K562 (cell line): ENCODE results near the gene PPHLN1. TPM values are rescaled to one million over a fixed set of nuclear protein-coding genes. Genes with fewer than 3 reads are reported as not detected.

Experiments
- AFF4 ChIP-seq: sonication (generic); formaldehyde crosslinking; IDR thresholded peaks from 2 replicates; pipeline ENCODE4 v1.8.0; 2023; ENCODE audit warnings: mild to moderate bottlenecking, missing genetic modification reagents
- ELK3 ChIP-seq: fragments of 450-650 bp; formaldehyde crosslinking; IDR thresholded peaks from 2 replicates; pipeline ENCODE4 v1.4.0; 2020; ENCODE audit warnings: mild to moderate bottlenecking
- GATAD2A ChIP-seq: fragments of 450-650 bp; IDR thresholded peaks from 2 replicates; pipeline ENCODE4 v1.6.1; 2017
- HNRNPUL1 ChIP-seq: fragments of 200-400 bp; formaldehyde crosslinking; IDR thresholded peaks from 2 replicates; pipeline ENCODE4 v1.6.1; 2017; ENCODE audit warnings: low read length
- MAX ChIP-seq: sonication (generic); formaldehyde crosslinking; IDR thresholded peaks from 2 replicates; pipeline ENCODE4 v1.9.0; 2022; ENCODE audit warnings: mild to moderate bottlenecking, missing genetic modification reagents
- MYNN ChIP-seq, 2 experiments: sonication (generic); formaldehyde crosslinking in 1 of 2; IDR thresholded peaks; 2 replicates each; pipeline versions ENCODE4 v1.5.0 to v1.6.1; 2016 to 2020; ENCODE audit warnings: antibody characterized with exemption in 1 of 2, missing genetic modification reagents in 1 of 2
- NRF1 ChIP-seq, 2 experiments: fragments of 450-650 bp; IDR thresholded peaks in 1 of 2; conservative IDR thresholded peaks in 1 of 2; 2 replicates each; pipeline ENCODE4 v1.6.1; 2014; ENCODE audit warnings: mild to moderate bottlenecking in 2 of 2
- PURB ChIP-seq: sonication (generic); formaldehyde crosslinking; IDR thresholded peaks from 2 replicates; pipeline ENCODE4 v1.9.0; 2021; ENCODE audit warnings: low read depth, mild to moderate bottlenecking, missing genetic modification reagents
- RAD21 ChIP-seq, 2 experiments: fragments of 250-450 bp in 1 of 2; fragments of 450-650 bp in 1 of 2; sonication (Bioruptor Pico) in 1 of 2; formaldehyde crosslinking in 1 of 2; IDR thresholded peaks in 1 of 2; conservative IDR thresholded peaks in 1 of 2; 2 replicates each; pipeline versions ENCODE4 v1.4.0 to v1.8.0; 2020 to 2022; ENCODE audit warnings: mild to moderate bottlenecking in 2 of 2, moderate library complexity in 1 of 2
- SIX5 ChIP-seq, 2 experiments: IDR thresholded peaks; 2 replicates each; pipeline ENCODE4 v1.6.1; 2011; ENCODE audit warnings: low read length in 2 of 2, borderline replicate concordance in 1 of 2, low read depth in 1 of 2, mild to moderate bottlenecking in 1 of 2, moderate library complexity in 1 of 2; ENCODE audit not compliant: insufficient read depth in 1 of 2
- SMAD2 ChIP-seq: fragments of 150-350 bp; IDR thresholded peaks from 2 replicates; pipeline ENCODE4 v1.6.1; 2014; ENCODE audit warnings: low read depth, mild to moderate bottlenecking, low read length
- SMARCB1 ChIP-seq: IDR thresholded peaks from 2 replicates; pipeline ENCODE4 v1.6.1; 2011; ENCODE audit warnings: improper control_type of control experiment, low read depth; ENCODE audit not compliant: insufficient read length
- YBX1 ChIP-seq: fragments of 450-650 bp; IDR thresholded peaks from 2 replicates; pipeline ENCODE4 v1.7.1; 2016; ENCODE audit warnings: mild to moderate bottlenecking
- ZFP1 ChIP-seq: fragments of 450-650 bp; formaldehyde crosslinking; IDR thresholded peaks from 2 replicates; pipeline ENCODE4 v1.4.0; 2020; ENCODE audit warnings: mild to moderate bottlenecking, mixed read lengths
- ZKSCAN8 ChIP-seq: fragments of 200-800 bp; sonication (Bioruptor generic); IDR thresholded peaks from 2 replicates; pipeline ENCODE4 v1.6.1; 2016; ENCODE audit warnings: missing genetic modification characterization, missing compliant biosample characterization
- ZNF140 ChIP-seq: fragments of 250-450 bp; sonication (Bioruptor Pico); IDR thresholded peaks from 2 replicates; pipeline ENCODE4 v1.8.0; 2021; ENCODE audit warnings: moderate library complexity, mild to moderate bottlenecking, inconsistent platforms
- ZNF232 ChIP-seq: sonication (generic); formaldehyde crosslinking; IDR thresholded peaks from 2 replicates; pipeline ENCODE4 v1.8.0; 2022; ENCODE audit warnings: mild to moderate bottlenecking, missing genetic modification reagents
- ZNF263 ChIP-seq: sonication (generic); formaldehyde crosslinking; IDR thresholded peaks from 2 replicates; pipeline ENCODE4 v1.8.0; 2022; ENCODE audit warnings: mild to moderate bottlenecking, missing genetic modification reagents, borderline replicate concordance
- ZNF696 ChIP-seq: fragments of 250-450 bp; sonication (Bioruptor Pico); conservative IDR thresholded peaks from 2 replicates; pipeline ENCODE4 v1.4.0; 2020; ENCODE audit warnings: mild to moderate bottlenecking, moderate library complexity
- polyA plus RNA-seq, 8 experiments: library from polyadenylated mRNA; depleted of rRNA in 4 of 8; stranded (reverse) in 5 of 8; unstranded in 3 of 8; fragments of >200 nt; fragmentation: Nextera tagmentation in 2 of 8; fragmentation: Illumina TruSeq in 1 of 8; extraction: Ambion mirVana in 2 of 8; extraction: Trizol in 1 of 8; gene quantifications; 2 replicates each; pipeline versions ENCODE4 v1.2.1 to v1.2.3, GENCODE V29; 2011 to 2014; ENCODE audit warnings: inconsistent platforms in 1 of 8, missing spikeins in 1 of 8
- total RNA-seq, 7 experiments: library from RNA; depleted of rRNA in 6 of 7; stranded (reverse); fragments of >200 nt in 6 of 7; fragmentation: Illumina TruSeq in 2 of 7; extraction: Trizol in 2 of 7; gene quantifications; 2 replicates each; pipeline versions ENCODE4 v1.2.1 to v1.2.3, GENCODE V29; 2011 to 2021; ENCODE audit warnings: low replicate concordance in 1 of 7

Gene PPHLN1
- total and polyA plus RNA-seq, 9 of the 15 experiments (the other 6 are each of a cell fraction or from before 2014, with no cell fraction given) = 66.3 to 112 (median 93.6) TPM

- no peak for TF ChIP-seq PURB (CRISPR knock-in tag)
- no peak for TF ChIP-seq ZNF263 (CRISPR knock-in tag)
- no peak for TF ChIP-seq SMARCB1
- 0 out of 2 replicates have a peak, but pooled peaks have one; percentile 22 for TF ChIP-seq AFF4 (CRISPR knock-in tag)
- 0 out of 4 replicates have a peak, but pooled peaks of 1 of the 2 experiments have one; percentile 6 for TF ChIP-seq SIX5 (IDR thresholded peaks at IDR 0.05; ENCODE audit: borderline replicate concordance in 1 of 2, insufficient read depth in 1 of 2, low read depth in 1 of 2, low read length in 2 of 2)
- TF ChIP-seq YBX1 = no peak
- TF ChIP-seq MAX (CRISPR knock-in tag) = peak; percentile 63
- TF ChIP-seq ZKSCAN8 = no peak
- no peak for TF ChIP-seq GATAD2A
- no peak for TF ChIP-seq ZNF140 (CRISPR knock-in tag)
- TF ChIP-seq NRF1 (conservative IDR thresholded peaks at IDR 0.05 in 1 of 2, IDR thresholded peaks at IDR 0.05 in 1 of 2) = 0 out of 4 replicates have a peak, but pooled peaks have one; percentile 25 to 27
- TF ChIP-seq MYNN (IDR thresholded peaks at IDR 0.05) = no peak
- TF ChIP-seq MYNN (CRISPR knock-in tag; IDR thresholded peaks at IDR 0.05) = no peak
- no peak for TF ChIP-seq HNRNPUL1
- TF ChIP-seq ZFP1 (CRISPR knock-in tag) = no peak
- no peak for TF ChIP-seq ZNF232 (CRISPR knock-in tag)
- TF ChIP-seq ZNF696 (CRISPR knock-in tag) = no peak
- no peak for TF ChIP-seq RAD21 (CRISPR knock-in tag; conservative IDR thresholded peaks at IDR 0.05 in 1 of 2, IDR thresholded peaks at IDR 0.05 in 1 of 2)
- TF ChIP-seq ELK3 (CRISPR knock-in tag) = no peak
- TF ChIP-seq SMAD2 = no peak
Observed at GRCh38 chr12:42325653-42326474, at the start of gene PPHLN1, which contains the start of gene ZCRB1 (continued).
